ENCODE measurements around the gene CYP4A11.

GRCh38 chr1:46960250-46960649 is 19.0 kb upstream of the CYP4A11 start:
- TF ChIP-seq ZNF565 (CRISPR knock-in tag; conservative IDR thresholded peaks at IDR 0.05; ENCODE audit: low read depth) (no peak), POU6F1 (CRISPR knock-in tag; IDR thresholded peaks at IDR 0.05; ENCODE audit: borderline replicate concordance, low read depth) (no peak), SNAI2 (CRISPR knock-in tag; IDR thresholded peaks at IDR 0.05) (no peak)
- TF ChIP-seq, protein P1, sequence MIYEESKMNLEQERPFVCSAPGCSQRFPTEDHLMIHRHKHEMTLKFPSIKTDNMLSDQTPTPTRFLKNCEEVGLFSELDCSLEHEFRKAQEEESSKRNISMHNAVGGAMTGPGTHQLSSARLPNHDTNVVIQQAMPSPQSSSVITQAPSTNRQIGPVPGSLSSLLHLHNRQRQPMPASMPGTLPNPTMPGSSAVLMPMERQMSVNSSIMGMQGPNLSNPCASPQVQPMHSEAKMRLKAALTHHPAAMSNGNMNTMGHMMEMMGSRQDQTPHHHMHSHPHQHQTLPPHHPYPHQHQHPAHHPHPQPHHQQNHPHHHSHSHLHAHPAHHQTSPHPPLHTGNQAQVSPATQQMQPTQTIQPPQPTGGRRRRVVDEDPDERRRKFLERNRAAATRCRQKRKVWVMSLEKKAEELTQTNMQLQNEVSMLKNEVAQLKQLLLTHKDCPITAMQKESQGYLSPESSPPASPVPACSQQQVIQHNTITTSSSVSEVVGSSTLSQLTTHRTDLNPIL (CRISPR knock-in tag; IDR thresholded peaks at IDR 0.05; ENCODE audit: low read depth) = no peak

Measured in SK-N-SH treated with all-trans-retinoic acid at 6 μM for 48 hours (cell line).